Measurements from ENCODE around the gene CLCN7.
A peak's percentile ranks its signal among the peaks of the same experiment; 100 is the strongest.

Gene CLCN7

GRCh38 chr16:1427473-1428461, 47.1 kb downstream of the CLCN7 start:
- no peak for DNase-seq

- DNase-seq, result peak; percentile 86
Observed at GRCh38 chr16:1426734-1427471, 47.9 kb downstream of the CLCN7 start.

DNA sequence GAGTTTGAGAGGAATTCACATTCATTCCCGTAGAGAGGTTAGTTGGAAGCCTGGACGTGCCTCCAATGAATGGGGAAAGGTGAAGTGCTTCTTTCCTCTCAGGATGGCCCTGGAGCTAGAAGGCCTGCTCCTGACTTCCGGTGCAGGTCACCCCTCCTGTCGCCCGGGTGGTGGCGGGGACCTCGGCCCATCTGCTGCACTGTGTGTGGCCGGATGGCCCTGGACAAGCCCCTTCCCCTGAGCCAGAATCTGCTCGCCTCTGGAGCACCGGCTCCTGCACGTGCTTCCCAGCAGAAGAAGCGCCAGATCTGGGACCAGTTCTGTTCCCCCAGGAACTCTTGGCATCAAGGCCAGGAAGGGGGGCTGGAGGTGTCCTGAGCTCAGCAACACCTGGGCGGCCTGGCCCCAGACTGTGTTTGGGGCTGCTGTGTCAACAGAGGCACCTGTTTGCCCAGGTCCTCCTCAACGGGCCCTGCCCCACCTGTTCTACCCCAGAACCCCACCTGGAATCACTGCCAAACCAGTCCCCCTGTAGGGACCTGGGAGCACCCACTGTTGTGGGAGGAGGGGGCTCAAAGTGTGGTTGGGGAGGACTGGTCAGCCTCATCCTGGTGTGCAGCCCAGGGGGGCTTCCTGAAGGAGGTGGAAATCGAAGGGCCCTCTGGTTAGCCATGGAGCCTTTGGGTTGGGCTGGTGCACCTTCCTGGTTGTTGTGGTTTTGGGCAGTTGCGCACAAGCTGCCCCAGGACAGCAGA, 49.0 kb downstream of the CLCN7 start:
- no peak for DNase-seq

DNA sequence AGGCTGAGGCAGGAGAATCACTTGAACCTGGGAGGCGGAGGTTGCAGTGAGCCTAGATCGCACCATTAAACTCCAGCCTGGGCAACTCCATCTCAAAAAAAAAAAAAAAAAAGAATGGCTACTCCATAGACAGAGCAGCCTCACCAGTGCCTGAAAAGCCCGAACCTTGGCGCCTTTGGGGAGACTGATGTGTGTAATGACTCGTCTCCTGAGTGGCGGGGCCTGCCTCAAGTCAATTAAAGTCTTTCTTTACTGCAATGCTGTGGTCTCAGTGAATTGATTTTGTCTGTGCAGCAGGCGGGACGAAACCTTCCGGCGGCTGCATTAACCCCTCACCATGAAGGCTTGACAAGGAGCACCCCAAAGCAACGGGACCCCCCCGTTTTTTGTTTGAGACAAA, 50.8 kb downstream of the CLCN7 start:
- no peak for DNase-seq

DNA sequence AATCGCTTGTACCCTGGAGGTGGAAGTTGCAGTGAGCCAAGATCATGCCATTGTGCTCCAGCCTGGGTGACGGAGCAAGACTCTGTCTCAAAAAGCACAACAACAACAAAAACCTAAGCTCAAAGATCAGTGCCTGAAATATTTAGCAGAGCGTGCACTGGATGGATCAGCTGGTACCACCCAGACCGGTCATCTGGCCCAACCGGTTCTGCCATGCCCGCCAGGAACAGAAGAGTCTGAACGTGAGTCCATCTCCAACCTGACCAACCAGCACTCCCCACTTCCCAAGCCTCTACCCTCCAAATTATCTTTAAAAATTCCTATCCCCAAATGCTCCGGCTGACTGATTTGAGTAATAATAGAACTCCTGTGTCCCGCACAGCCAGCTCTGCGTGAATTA, 52.8 kb downstream of the CLCN7 start:
- no peak for DNase-seq

- DNase-seq, result no peak
Observed at GRCh38 chr16:1420111-1420539, 54.7 kb downstream of the CLCN7 start.

GRCh38 chr16:1416521-1416941, 58.3 kb downstream of the CLCN7 start:
- no peak for DNase-seq

DNA sequence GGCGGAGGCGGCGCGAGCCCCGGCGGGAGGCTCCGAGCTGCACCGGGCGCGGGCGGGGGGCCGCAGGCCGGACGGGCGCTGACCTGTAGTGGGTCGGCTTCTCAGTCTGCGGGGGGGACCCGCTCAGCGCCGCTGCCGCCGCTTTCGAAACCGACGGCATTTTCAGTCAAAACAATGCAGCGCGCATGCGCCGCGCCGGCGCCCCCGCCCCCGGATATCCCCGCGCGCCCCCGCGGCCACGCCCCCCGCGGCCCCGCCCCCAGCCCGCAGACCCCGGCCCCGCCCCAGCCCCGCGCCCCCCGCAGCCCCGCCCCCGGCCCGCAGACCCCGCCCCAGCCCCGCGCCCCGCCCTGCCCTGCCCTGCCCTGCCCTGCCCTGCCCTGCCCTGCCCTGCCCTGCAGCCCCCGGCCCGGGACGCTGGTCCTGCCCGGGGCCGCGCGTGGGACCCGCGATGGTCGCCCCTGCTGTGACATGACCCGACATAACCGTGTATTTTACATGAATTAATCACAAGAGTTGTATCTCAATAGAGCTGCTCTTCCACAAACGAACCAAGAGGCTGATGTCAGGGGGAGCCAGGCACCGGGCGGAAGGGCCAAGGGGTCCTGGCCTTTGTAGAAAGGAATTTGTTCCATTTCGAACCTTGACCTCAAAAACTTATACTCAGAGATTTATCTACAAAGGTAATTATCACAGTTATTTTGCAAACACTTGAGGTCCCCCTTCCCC, 60.1 kb downstream of the CLCN7 start, which contains the start of gene UNKL:
Gene UNKL, minus strand, starts transcription at position 173 of the 729 bp plus-strand sequence. Its CDS starts 13 bp downstream, at position 160.
- DNase-seq, result no peak

DNA sequence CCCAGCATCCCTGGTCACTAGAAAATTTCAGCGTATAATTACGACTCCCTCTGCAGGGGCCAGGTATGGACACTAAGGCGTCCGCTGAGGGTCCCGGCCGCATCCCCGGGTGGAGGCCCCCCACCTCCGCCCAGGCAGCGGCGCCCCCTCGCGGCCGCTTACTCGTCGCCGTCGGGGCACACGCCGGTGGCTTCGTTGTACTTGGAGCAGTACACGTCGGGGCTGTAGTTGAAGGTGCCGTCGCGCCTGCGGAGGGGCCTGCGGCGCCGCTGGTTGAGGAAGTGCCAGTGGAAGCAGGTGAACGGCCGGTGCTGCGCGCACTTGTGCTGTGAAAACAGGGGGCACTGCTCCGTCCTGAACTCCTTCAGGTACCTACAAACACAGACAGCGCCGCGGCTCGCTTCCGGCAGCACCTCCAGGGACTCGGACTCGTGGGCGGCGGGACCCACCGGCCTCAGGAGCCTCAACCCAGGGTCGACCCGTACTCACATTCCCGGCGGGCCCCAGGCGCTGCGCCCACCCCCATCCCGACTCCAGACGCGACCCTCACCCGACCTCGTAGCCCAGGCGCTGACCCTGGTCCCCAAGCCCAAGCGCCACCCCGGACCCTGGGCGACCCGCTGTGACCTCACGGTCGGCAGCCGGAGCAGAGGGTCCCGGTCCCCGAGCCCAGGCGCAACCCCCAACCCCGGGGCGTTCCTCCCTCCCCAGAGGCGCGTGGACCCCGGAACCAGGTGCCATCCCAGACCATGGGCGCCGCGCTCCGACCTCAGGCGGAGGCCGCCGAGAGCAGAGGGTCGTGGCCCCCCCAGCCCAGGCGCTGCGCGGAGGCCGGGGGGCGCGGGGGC, 60.9 kb downstream of the CLCN7 start:
- DNase-seq, result no peak

DNA sequence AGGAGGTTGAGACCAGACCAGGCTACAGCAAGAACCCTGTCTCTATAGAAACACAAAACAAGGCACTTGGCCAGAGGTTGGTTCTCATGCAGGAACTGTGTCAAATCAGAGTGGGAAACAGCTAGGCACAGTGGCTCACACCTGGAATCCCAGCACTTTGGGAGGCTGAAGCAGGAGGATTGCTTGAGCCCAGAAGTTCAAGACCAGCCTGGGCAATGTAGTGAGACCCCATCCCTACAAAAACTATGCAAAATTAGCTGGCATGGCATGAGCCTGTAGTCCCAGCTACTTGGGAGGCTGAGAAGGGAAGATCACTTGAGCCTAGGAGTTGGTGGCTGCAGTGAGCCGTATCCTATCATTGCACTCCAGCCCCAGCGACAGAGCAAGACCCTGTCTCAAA, 62.0 kb downstream of the CLCN7 start:
- DNase-seq, result no peak

DNA sequence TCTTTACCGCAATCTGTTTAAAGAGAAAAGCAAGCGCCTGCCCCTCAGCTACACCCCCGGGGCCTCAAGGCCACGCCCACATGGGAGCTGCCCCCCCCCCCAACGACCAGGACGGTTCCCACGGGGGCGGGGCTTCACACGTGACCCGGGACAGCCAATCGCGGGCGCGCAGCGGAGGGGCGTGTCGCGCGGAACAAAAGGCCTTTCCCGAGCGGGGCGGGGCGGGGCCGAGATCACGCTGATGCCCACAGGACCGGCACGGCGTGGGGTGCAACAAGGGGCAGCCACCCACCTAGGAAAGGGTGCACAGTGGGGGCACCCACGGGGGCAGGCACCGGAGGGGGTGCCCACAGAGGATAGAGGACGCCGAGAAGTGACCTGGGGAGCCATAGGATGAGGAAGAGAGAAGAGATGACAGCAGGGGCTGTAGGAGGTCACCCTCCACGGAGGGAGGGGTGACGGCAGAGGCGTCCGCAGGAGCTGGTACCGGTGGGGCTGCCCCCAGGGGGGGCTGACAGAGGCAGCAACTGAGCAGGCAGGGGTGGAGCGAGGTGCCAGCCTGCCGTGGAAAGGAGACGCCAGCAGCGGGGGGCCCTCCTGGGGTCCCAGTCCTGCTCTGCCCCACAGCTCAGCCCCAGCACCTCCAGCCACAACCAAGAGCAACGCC, 66.5 kb downstream of the CLCN7 start:
- DNase-seq, result no peak

- DNase-seq, result no peak
Observed at GRCh38 chr16:1407753-1408152, 67.1 kb downstream of the CLCN7 start.

DNA sequence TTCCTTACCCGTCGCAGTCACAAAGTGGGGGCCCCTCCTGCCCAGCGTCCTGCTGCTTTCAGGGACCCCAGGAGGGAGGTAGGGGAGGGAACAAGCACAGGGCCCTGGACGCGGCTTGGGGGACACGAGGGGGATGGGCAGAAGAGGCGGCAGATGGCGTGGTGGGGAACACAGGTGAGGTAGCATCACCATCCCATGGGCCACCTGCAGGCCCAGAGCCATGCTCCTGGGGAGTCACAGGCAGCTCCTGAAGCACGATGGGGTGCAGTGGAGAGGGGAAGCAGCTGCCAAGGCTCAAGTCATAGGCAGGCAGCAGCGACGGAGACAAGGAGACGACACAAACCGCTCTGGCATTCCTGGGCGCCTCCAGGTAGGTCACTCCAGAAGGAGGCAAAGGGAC, 71.1 kb downstream of the CLCN7 start:
- DNase-seq, result no peak

DNA sequence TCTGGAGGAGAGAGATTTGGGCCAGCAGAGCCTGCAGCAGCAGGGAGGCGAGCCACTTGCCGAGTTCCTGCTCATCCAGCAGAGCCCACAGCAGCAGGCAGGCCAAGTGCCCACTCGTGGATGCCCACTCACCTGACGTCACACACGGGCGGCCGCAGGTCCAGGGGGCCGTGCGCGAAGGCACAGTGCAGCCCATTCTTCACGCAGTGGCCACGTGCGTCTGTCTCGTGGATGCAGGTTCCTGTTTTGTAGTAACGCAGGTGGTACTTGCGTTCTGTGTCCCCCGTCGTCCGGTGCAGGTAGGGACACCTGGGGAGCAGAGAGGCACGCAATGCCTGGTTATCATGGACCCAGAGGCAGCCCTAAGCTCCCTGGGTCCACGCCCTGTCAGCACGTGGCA, 71.8 kb downstream of the CLCN7 start:
- no peak for DNase-seq

DNA sequence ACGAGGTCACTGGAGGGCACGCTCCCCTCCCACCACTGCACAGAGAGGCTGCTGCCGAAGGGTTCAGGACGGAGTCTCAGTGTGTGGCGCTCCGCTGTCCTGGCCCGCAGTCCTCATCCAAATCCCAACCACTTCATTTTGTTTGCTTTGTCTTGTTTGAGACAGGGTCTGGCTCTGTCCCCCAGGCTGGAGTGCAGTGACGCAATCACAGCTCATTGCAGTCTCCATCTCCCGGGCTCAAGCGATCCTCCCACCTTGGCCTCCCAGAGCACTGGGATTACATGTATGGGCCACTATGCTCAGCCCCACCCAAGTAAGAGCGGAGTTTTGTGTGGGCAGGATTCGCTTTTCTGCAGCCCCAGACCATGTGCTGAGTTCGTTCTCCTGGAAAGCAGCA, 73.1 kb downstream of the CLCN7 start:
- no peak for DNase-seq

GRCh38 chr16:1401061-1401757, 73.6 kb downstream of the CLCN7 start:
- no peak for DNase-seq

- DNase-seq, result no peak
Observed at GRCh38 chr16:1398826-1399581, 75.8 kb downstream of the CLCN7 start.

DNA sequence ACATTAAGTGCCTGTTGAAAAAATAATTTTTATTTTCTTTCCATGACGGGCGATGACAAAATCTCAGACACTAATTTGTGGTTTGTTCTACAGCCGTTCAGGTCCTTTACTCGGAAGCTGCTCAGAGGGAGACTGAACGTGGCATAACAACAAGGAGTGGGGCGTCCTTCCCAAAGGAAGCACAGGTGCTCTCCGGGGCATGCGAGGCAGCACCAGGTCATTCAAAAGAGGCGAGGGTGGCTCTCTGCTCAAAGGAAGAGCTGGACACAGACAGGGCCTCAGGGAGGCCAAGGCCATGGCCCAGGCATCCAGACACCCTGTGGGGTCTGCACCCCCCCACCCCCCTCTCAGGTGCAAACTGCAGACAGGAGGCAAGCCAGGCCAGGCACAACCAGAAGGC, 76.5 kb downstream of the CLCN7 start:
- no peak for DNase-seq

DNA sequence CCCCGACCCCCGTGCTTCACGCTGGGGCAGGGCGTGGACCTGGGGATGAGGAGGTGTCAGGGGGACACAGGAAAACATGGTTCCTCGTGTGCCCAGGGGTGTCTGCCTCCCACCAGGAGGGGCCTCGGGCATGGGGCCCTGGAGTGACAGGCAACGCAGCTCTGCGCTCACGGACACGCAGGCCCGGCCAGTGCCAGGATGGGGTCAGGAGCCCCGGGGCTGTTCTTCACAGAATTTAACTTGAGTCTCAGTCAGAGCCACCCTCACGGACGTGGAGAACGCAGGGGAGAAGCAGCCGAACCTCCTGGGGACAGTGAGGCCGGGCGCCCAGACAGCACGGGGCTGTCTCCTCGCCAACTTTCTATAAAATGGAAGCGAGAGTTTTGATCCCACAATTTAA, 77.0 kb downstream of the CLCN7 start:
- DNase-seq, result no peak

All from NCI-H187 treated with DMSO at 0.1 percent for 48 hours (cell line).